Liver (tissue), 9 donors: ENCODE measurements around the gene NDUFAF7. TPM values are rescaled to one million over a fixed set of nuclear protein-coding genes. Genes with fewer than 3 reads are reported as not detected.

ENCODE experiments used
- DNase-seq: peaks from one replicate; pipeline ENCODE4 v3.0.0-alpha.2; 2017; ENCODE audit warnings: low spot score
- H3K27ac ChIP-seq, 2 donors: one replicate each; pipeline ENCODE4 v1.7.0; 2013; ENCODE audit warnings: inconsistent platforms in 2 of 2, low read length in 2 of 2, control low read depth in 1 of 2, low read depth in 1 of 2, mild to moderate bottlenecking in 1 of 2
- H3K27me3 ChIP-seq, 4 donors: one replicate each; pipeline versions ENCODE4 v1.6.1 to v1.7.0; 2013; ENCODE audit warnings: low read length in 3 of 4, inconsistent platforms in 1 of 4, mild to moderate bottlenecking in 1 of 4, moderate library complexity in 1 of 4; ENCODE audit not compliant: control insufficient read depth in 4 of 4, insufficient read depth in 4 of 4
- H3K36me3 ChIP-seq, 4 donors: one replicate each; pipeline versions ENCODE4 v1.6.1 to v1.7.0; 2013; ENCODE audit warnings: low read length in 3 of 4, mild to moderate bottlenecking in 3 of 4, low read depth in 1 of 4, moderate library complexity in 1 of 4; ENCODE audit not compliant: control insufficient read depth in 4 of 4, insufficient read depth in 3 of 4
- H3K4me1 ChIP-seq, 4 donors: one replicate each; pipeline versions ENCODE4 v1.6.1 to v1.7.0; 2013; ENCODE audit warnings: low read length in 3 of 4, mild to moderate bottlenecking in 3 of 4, moderate library complexity in 1 of 4; ENCODE audit not compliant: control insufficient read depth in 4 of 4, insufficient read depth in 4 of 4
- H3K4me3 ChIP-seq, 3 donors: one replicate each; pipeline versions ENCODE4 v1.6.1 to v1.7.0; 2013; ENCODE audit warnings: low read length in 3 of 3, control low read depth in 1 of 3, low read depth in 1 of 3, mild to moderate bottlenecking in 1 of 3
- H3K9ac ChIP-seq, 2 donors: one replicate each; pipeline ENCODE4 v1.7.0; 2013; ENCODE audit warnings: low read length in 2 of 2, mild to moderate bottlenecking in 2 of 2, moderate library complexity in 2 of 2, control low read depth in 1 of 2, low read depth in 1 of 2
- H3K9me3 ChIP-seq, 4 donors: one replicate each; pipeline versions ENCODE4 v1.6.1 to v1.7.0; 2013; ENCODE audit warnings: low read length in 3 of 4; ENCODE audit not compliant: control insufficient read depth in 4 of 4
- EGR1 ChIP-seq, 2 donors: IDR thresholded peaks; 2 replicates each; pipeline ENCODE4 v1.6.1; 2016 to 2018; ENCODE audit warnings: antibody characterized with exemption in 2 of 2, low read depth in 2 of 2
- FOXA1 ChIP-seq: IDR thresholded peaks from 2 replicates; pipeline ENCODE4 v1.6.1; 2016; ENCODE audit warnings: antibody characterized with exemption
- FOXA2 ChIP-seq: IDR thresholded peaks from 2 replicates; pipeline ENCODE4 v1.6.1; 2016; ENCODE audit warnings: antibody characterized with exemption
- HNF4A ChIP-seq, 2 donors: conservative IDR thresholded peaks; 2 replicates each; pipeline ENCODE4 v1.6.1; 2016; ENCODE audit warnings: antibody characterized with exemption in 2 of 2, mild to moderate bottlenecking in 2 of 2
- HNF4G ChIP-seq: IDR thresholded peaks from 2 replicates; pipeline ENCODE4 v1.6.1; 2016; ENCODE audit warnings: antibody characterized with exemption
- JUND ChIP-seq, 2 donors: IDR thresholded peaks; 2 replicates each; pipeline ENCODE4 v1.6.1; 2016; ENCODE audit warnings: antibody characterized with exemption in 2 of 2
- MAX ChIP-seq: IDR thresholded peaks from 2 replicates; pipeline ENCODE4 v1.6.1; 2016; ENCODE audit warnings: antibody characterized with exemption
- NR2F2 ChIP-seq: IDR thresholded peaks from 2 replicates; pipeline ENCODE4 v1.6.1; 2016; ENCODE audit warnings: antibody characterized with exemption
- RAD21 ChIP-seq, 2 donors: IDR thresholded peaks; 2 replicates each; pipeline ENCODE4 v1.6.1; 2016; ENCODE audit warnings: antibody characterized with exemption in 2 of 2, mild to moderate bottlenecking in 2 of 2
- REST ChIP-seq: IDR thresholded peaks from 2 replicates; pipeline ENCODE4 v1.6.1; 2016; ENCODE audit warnings: antibody characterized with exemption, mild to moderate bottlenecking
- RXRA ChIP-seq, 2 donors: IDR thresholded peaks; 2 replicates each; pipeline ENCODE4 v1.6.1; 2017 to 2018; ENCODE audit warnings: antibody characterized with exemption in 2 of 2, mild to moderate bottlenecking in 1 of 2
- SP1 ChIP-seq: IDR thresholded peaks from 2 replicates; pipeline ENCODE4 v1.6.1; 2018; ENCODE audit warnings: antibody characterized with exemption, mild to moderate bottlenecking
- TAF1 ChIP-seq: conservative IDR thresholded peaks from 2 replicates; pipeline ENCODE4 v1.6.1; 2016; ENCODE audit warnings: antibody characterized with exemption, mild to moderate bottlenecking
- YY1 ChIP-seq: IDR thresholded peaks from 2 replicates; pipeline ENCODE4 v1.6.1; 2016; ENCODE audit warnings: antibody characterized with exemption, mild to moderate bottlenecking
- ZBTB33 ChIP-seq: IDR thresholded peaks from 2 replicates; pipeline ENCODE4 v1.6.1; 2016; ENCODE audit warnings: antibody characterized with exemption
- WGBS: extraction: QIAGEN DNeasy Blood & Tissue Kit; methylation state at CpG from one replicate; pipeline ENCODE4 v1.1.7; 2013; 5-methylcytosine and 5-hydroxymethylcytosine counted together
- polyA plus RNA-seq, 2 donors: library from polyadenylated mRNA; stranded (reverse) in 1 of 2; unstranded in 1 of 2; fragments of 200-250 nt in 1 of 2; fragments of >200 nt in 1 of 2; fragmentation: Nextera tagmentation in 1 of 2; extraction: Ambion mirVana in 1 of 2; gene quantifications; one replicate each; pipeline versions ENCODE4 v1.2.1 to v1.2.3, GENCODE V29; 2013 to 2015
- total RNA-seq, 2 donors: library from RNA; depleted of rRNA; stranded (reverse); fragments of >200 nt; gene quantifications; one replicate each; pipeline ENCODE4 v1.2.3, GENCODE V29; 2014
- TF ChIP-seq, protein P1 (sequence below): IDR thresholded peaks from 2 replicates; pipeline ENCODE4 v1.6.1; 2016; ENCODE audit warnings: antibody characterized with exemption
- TF ChIP-seq, protein P2 (sequence below): fragments of 150-350 bp; IDR thresholded peaks from 2 replicates; pipeline ENCODE4 v1.5.1; 2017; ENCODE audit warnings: improper control_type of control experiment, low read depth, low read length; ENCODE audit not compliant: missing input control
- donor health status: healthy.
- donor health status: healthy.
- donor health status: healthy.
- donor health status: healthy.
- donor health status: healthy.

Gene NDUFAF7
- total and polyA plus RNA-seq, 4 donors = 8.7 to 13.6 (median 11.3) TPM

DNA sequence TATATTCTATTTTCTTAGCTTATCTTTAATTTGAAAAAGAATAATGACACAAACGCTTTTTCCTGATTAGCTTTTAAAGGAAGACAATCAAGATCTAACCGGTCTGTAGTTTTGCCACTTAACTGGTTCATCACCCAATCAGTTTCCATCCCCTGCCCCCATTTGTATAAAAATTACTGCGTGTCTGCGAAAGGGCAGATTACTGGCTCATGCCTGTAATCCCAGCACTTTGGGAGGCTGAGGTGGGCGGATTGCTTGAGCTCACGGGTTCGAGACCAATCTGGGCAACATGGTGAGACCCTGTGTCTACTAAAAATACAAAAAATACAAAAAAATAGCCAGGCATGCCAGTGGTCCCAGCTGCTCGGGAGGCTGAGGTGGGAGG is 32.8 kb upstream of the NDUFAF7 start:
- Histone ChIP-seq H3K9me3 (peaks cover 0 to 2% (median 1%) of the 10 kb centered on the region in 4 donors), H3K4me1 (peaks cover 0 to 8% (median 4%) of the 10 kb centered on the region in 4 donors), H3K27ac (no peak overlapping the region), H3K36me3 (peaks cover 3 to 18% (median 15%) of the 10 kb centered on the region in 4 donors), H3K27me3 (no peaks in the 10 kb centered on the region), H3K9ac (no peak overlapping the region), H3K4me3 (no peak overlapping the region)
- no peak for DNase-seq
- 95% methylated on average over 8 of the region's 8 CpGs for WGBS
- TF ChIP-seq, protein P1, sequence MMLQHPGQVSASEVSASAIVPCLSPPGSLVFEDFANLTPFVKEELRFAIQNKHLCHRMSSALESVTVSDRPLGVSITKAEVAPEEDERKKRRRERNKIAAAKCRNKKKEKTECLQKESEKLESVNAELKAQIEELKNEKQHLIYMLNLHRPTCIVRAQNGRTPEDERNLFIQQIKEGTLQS = no peak
- TF ChIP-seq NR2F2 = no peak

- TF ChIP-seq FOXA2 (no peak), NR2F2 (no peak), JUND (IDR thresholded peaks at IDR 0.05) (no peak), HNF4G (no peak), MAX (no peak), SP1 (no peak), FOXA1 (no peak), RXRA (IDR thresholded peaks at IDR 0.05) (no peak), REST (no peak), RAD21 (IDR thresholded peaks at IDR 0.05) (no peak), HNF4A (conservative IDR thresholded peaks at IDR 0.05) (no peak), TAF1 (no peak), EGR1 (IDR thresholded peaks at IDR 0.05; ENCODE audit: low read depth in 2 of 2) (no peak), YY1 (no peak), ZBTB33 (no peak)
- TF ChIP-seq, protein P1 = no peak
- TF ChIP-seq, protein P2, sequence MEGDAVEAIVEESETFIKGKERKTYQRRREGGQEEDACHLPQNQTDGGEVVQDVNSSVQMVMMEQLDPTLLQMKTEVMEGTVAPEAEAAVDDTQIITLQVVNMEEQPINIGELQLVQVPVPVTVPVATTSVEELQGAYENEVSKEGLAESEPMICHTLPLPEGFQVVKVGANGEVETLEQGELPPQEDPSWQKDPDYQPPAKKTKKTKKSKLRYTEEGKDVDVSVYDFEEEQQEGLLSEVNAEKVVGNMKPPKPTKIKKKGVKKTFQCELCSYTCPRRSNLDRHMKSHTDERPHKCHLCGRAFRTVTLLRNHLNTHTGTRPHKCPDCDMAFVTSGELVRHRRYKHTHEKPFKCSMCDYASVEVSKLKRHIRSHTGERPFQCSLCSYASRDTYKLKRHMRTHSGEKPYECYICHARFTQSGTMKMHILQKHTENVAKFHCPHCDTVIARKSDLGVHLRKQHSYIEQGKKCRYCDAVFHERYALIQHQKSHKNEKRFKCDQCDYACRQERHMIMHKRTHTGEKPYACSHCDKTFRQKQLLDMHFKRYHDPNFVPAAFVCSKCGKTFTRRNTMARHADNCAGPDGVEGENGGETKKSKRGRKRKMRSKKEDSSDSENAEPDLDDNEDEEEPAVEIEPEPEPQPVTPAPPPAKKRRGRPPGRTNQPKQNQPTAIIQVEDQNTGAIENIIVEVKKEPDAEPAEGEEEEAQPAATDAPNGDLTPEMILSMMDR = no peak
- 81% methylated on average over 1 of the region's 1 CpG for WGBS
- DNase-seq = no peak
- Histone ChIP-seq H3K36me3 (peaks cover 3 to 37% (median 30%) of the 10 kb centered on the region in 4 donors), H3K9me3 (peaks cover 0 to 6% (median 2%) of the 10 kb centered on the region in 4 donors), H3K27ac (no peak overlapping the region), H3K4me1 (peaks cover 0 to 8% (median 4%) of the 10 kb centered on the region in 4 donors), H3K27me3 (no peaks in the 10 kb centered on the region), H3K4me3 (no peak overlapping the region), H3K9ac (no peak overlapping the region)
Measured at GRCh38 chr2:37201208-37201607, 30.2 kb upstream of the NDUFAF7 start.
